Lower leg skin (tissue), 3 donors: ENCODE results near the gene EML4.

Experiments
- CTCF ChIP-seq, 3 donors: fragments of 450-650 bp; IDR thresholded peaks; one replicate each; pipeline ENCODE4 v1.5.1; 2016; ENCODE audit warnings: antibody characterized with exemption in 3 of 3, mild to moderate bottlenecking in 3 of 3, moderate library complexity in 2 of 3
- POLR2A ChIP-seq, 2 donors: fragments of 450-650 bp; IDR thresholded peaks; one replicate each; pipeline ENCODE4 v1.6.1; 2016 to 2017; ENCODE audit warnings: antibody characterized with exemption in 2 of 2, mild to moderate bottlenecking in 1 of 2, moderate library complexity in 1 of 2

GRCh38 chr2:42369532-42370229 lies 200.5 kb downstream of the EML4 start:
- TF ChIP-seq CTCF (IDR thresholded peaks at IDR 0.05) = no peak
- no peak for TF ChIP-seq POLR2A (IDR thresholded peaks at IDR 0.05)
